GM23338 (cell line): ENCODE measurements around the gene DNAJB6. TPM values are rescaled to one million over a fixed set of nuclear protein-coding genes. Genes with fewer than 3 reads are reported as not detected.

ENCODE experiments used
- ATAC-seq: fragments of 200-7000 bp; cut with Tn5 transposase; 3 replicates; pipeline ENCODE4 v1.9.1; 2020
- DNase-seq: peaks from one replicate; pipeline ENCODE4 v3.0.0-alpha.2; 2015; ENCODE audit warnings: low spot score
- H2AFZ ChIP-seq: fragments of 200-600 bp; sonication (generic); 2 replicates; pipeline ENCODE4 v1.8.0; 2016; ENCODE audit warnings: antibody characterized with exemption, mild to moderate bottlenecking, moderate library complexity
- H3F3A ChIP-seq: fragments of 200-600 bp; sonication (generic); replicated peaks from 2 replicates; pipeline ENCODE4 v1.8.0; 2017; ENCODE audit warnings: antibody characterized with exemption, mixed run types, low read depth
- H3K27ac ChIP-seq: fragments of 200-600 bp; sonication (generic); 2 replicates; pipeline ENCODE4 v1.6.1; 2016; ENCODE audit warnings: low read depth
- H3K27me3 ChIP-seq: fragments of 200-600 bp; sonication (generic); 2 replicates; pipeline ENCODE4 v1.8.0; 2016; ENCODE audit warnings: mild to moderate bottlenecking, mixed run types, moderate library complexity; ENCODE audit not compliant: insufficient read depth
- H3K36me3 ChIP-seq: fragments of 200-600 bp; sonication (generic); 2 replicates; pipeline ENCODE4 v1.8.0; 2016; ENCODE audit warnings: mild to moderate bottlenecking; ENCODE audit not compliant: insufficient read depth
- H3K4me1 ChIP-seq: fragments of 200-600 bp; sonication (generic); 2 replicates; pipeline ENCODE4 v1.8.0; 2016; ENCODE audit warnings: mild to moderate bottlenecking, moderate library complexity; ENCODE audit not compliant: insufficient read depth
- H3K4me2 ChIP-seq: fragments of 200-600 bp; sonication (generic); 2 replicates; pipeline ENCODE4 v1.7.1; 2017; ENCODE audit warnings: mixed run types
- H3K4me3 ChIP-seq: fragments of 200-600 bp; sonication (generic); 2 replicates; pipeline ENCODE4 v1.6.1; 2016; ENCODE audit warnings: mixed run types
- H3K79me2 ChIP-seq: fragments of 200-600 bp; sonication (generic); replicated peaks from 2 replicates; pipeline ENCODE4 v1.8.0; 2017; ENCODE audit warnings: mild to moderate bottlenecking; ENCODE audit not compliant: insufficient read depth
- H3K9me2 ChIP-seq: fragments of 200-600 bp; sonication (generic); 2 replicates; pipeline ENCODE4 v1.8.0; 2017; ENCODE audit not compliant: insufficient read depth
- H4K20me1 ChIP-seq: fragments of 200-600 bp; sonication (generic); replicated peaks from 2 replicates; pipeline ENCODE4 v1.8.0; 2017; ENCODE audit warnings: mild to moderate bottlenecking; ENCODE audit not compliant: insufficient read depth
- H3K27ac Mint-ChIP-seq: 2 replicates; pipeline ENCODE4 v1.8.0; 2020; ENCODE audit warnings: inconsistent platforms, mild to moderate bottlenecking, moderate library complexity, mixed read lengths
- H3K27me3 Mint-ChIP-seq: 3 replicates; pipeline ENCODE4 v1.8.0; 2022; ENCODE audit warnings: low read depth, mild to moderate bottlenecking, moderate library complexity, mixed read lengths, inconsistent platforms; ENCODE audit not compliant: insufficient read depth, poor library complexity
- H3K36me3 Mint-ChIP-seq: 3 replicates; pipeline ENCODE4 v1.8.0; 2021; ENCODE audit warnings: low read depth, mild to moderate bottlenecking, inconsistent platforms, moderate library complexity, mixed read lengths
- H3K4me1 Mint-ChIP-seq: 3 replicates; pipeline ENCODE4 v1.8.0; 2020; ENCODE audit warnings: mild to moderate bottlenecking, inconsistent platforms, mixed read lengths
- H3K4me3 Mint-ChIP-seq: 3 replicates; pipeline ENCODE4 v1.8.0; 2021; ENCODE audit warnings: moderate library complexity, mild to moderate bottlenecking, inconsistent platforms, mixed read lengths
- H3K9me3 Mint-ChIP-seq: 3 replicates; pipeline ENCODE4 v1.8.0; 2020; ENCODE audit warnings: moderate library complexity, mild to moderate bottlenecking, inconsistent platforms, mixed read lengths
- CREB1 ChIP-seq: fragments of 250-450 bp; sonication (Bioruptor Pico); IDR thresholded peaks from 2 replicates; pipeline ENCODE4 v1.5.0; 2020; ENCODE audit warnings: low read depth, mild to moderate bottlenecking, moderate library complexity
- POLR2AphosphoS5 ChIP-seq: IDR thresholded peaks from 2 replicates; pipeline ENCODE4 v1.6.1; 2016; ENCODE audit warnings: antibody characterized with exemption, low read depth
- STAT1 ChIP-seq: IDR thresholded peaks from one replicate; pipeline ENCODE4 v1.6.1; 2016; ENCODE audit warnings: antibody characterized with exemption; ENCODE audit not compliant: unreplicated experiment
- ZNF462 ChIP-seq: fragments of 250-450 bp; sonication (Bioruptor Pico); IDR thresholded peaks from 2 replicates; pipeline ENCODE4 v1.5.0; 2020; ENCODE audit warnings: mild to moderate bottlenecking, moderate library complexity
- polyA plus RNA-seq: library from polyadenylated mRNA; unstranded; fragments of >200 nt; fragmentation: Nextera tagmentation; extraction: Ambion mirVana; gene quantifications from 2 replicates; pipeline ENCODE4 v1.2.1, GENCODE V29; 2016
- total RNA-seq: library from RNA; depleted of rRNA; stranded (reverse); fragments of >200 nt; shearing (Covaris generic); gene quantifications from 2 replicates; pipeline ENCODE4 v1.2.3, GENCODE V29; 2014
- TF ChIP-seq, protein P1 (sequence below): IDR thresholded peaks from one replicate; pipeline ENCODE4 v1.6.1; 2018; ENCODE audit warnings: antibody characterized with exemption; ENCODE audit not compliant: unreplicated experiment
- TF ChIP-seq, protein P2 (sequence below): IDR thresholded peaks from 2 replicates; pipeline ENCODE4 v1.6.1; 2016; ENCODE audit warnings: antibody characterized with exemption
- TF ChIP-seq, protein P3 (sequence below), 2 experiments: fragments of 200-600 bp in 1 of 2; sonication (generic) in 1 of 2; conservative IDR thresholded peaks; 2 replicates each; pipeline versions ENCODE4 v1.5.1 to v1.6.1; 2016 to 2017; ENCODE audit warnings: antibody characterized with exemption in 2 of 2, low read depth in 2 of 2, mild to moderate bottlenecking in 2 of 2, moderate library complexity in 1 of 2

Gene DNAJB6
- total and polyA plus RNA-seq, 2 experiments from 2014 or later, result 308 to 322 TPM

DNA sequence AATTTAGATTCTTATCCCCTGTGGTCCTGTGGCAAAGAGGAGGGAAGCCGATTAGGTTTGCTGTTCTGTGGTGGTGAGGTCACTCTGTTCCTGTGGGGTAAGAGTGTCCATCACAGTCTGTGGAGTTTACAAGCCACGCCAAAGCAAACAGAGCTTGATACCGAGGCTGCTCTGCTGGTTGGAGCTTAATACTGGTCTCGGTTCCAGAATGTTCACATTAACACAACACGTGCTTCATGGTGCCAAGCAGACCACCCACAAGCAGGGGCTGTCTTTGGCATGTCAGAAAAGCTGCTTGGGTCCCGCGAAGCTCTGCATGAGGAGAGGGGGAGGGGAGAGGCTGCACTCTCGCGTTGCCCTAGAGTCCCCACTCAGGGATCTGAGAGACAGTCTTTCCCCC is 47.5 kb downstream of the DNAJB6 start:
- no peak overlapping the region for H3K4me3 ChIP-seq
- peaks cover 80% of the 10 kb centered on the region for H3K36me3 Mint-ChIP-seq
- H2AFZ ChIP-seq, result no peak overlapping the region
- DNase-seq, result no peak
- peaks cover 34% of the 10 kb centered on the region for H3K4me1 ChIP-seq
- TF ChIP-seq ZNF462 (no peak), POLR2AphosphoS5 (no peak)
- peaks cover 9% of the 10 kb centered on the region for H3K27me3 Mint-ChIP-seq
- H3K36me3 ChIP-seq, result peaks cover 59% of the 10 kb centered on the region
- H3K4me1 Mint-ChIP-seq, result peaks cover 50% of the 10 kb centered on the region
- no peak overlapping the region for H3K4me3 Mint-ChIP-seq
- H3K9me3 Mint-ChIP-seq, result peaks cover 2% of the 10 kb centered on the region; the same call in 1 of the 3 replicates
- H3F3A ChIP-seq, result peaks cover 71% of the 10 kb centered on the region
- no peak overlapping the region for H3K4me2 ChIP-seq
- no peaks in the 10 kb centered on the region for H3K27me3 ChIP-seq
- peak overlapping the region; percentile 86 for H3K27ac ChIP-seq
- H4K20me1 ChIP-seq, result peaks cover 52% of the 10 kb centered on the region
- H3K9me2 ChIP-seq, result no peaks in the 10 kb centered on the region
- peaks cover 77% of the 10 kb centered on the region for H3K79me2 ChIP-seq
- H3K27ac Mint-ChIP-seq, result peak overlapping the region; percentile 12; the same call in 1 of the 2 replicates
- ATAC-seq, result peak; percentile 11

DNA sequence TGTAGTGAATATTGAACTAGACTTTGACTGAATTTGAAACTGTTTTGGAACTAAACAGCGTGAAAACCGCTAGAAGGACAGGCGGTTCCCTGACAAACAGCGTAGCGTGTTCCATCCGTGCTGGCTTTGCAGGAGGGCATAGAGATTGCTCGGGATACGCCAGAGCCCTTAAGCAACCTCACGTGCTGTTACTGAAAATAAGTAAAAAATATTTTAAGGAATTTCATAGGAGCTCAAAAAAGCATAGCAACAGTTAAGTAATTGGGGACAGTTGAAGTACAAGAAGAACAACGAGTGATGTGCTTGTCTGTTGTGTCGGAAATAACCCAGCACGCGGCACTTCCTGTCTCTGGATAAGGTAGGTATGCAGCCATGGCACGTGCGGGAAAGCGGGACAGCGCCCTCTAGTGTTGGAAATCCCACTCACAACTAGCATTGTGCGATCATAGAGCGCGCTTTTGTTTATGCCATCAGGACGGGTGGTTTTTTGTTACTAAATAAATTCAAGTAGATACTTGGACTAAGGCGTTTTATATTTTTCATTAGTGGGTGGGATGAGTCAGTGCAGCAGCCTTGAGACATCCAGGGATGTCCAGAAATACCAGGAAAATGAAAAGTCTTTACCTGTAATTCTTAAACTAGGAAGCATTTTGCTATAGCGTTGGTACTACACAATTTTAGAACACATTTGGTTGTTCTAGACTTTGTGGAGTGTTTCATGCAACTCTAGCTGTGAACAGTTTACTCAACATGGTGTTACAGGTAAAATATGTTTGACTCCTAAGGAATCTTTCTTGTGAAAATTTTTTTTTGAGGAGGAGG is 50.4 kb downstream of the DNAJB6 start:
- H3K4me1 ChIP-seq, result peaks cover 24% of the 10 kb centered on the region
- ATAC-seq, result peak; percentile 92
- peak overlapping the region; percentile 78 for H3K27ac ChIP-seq
- no peak overlapping the region for H3K4me2 ChIP-seq
- H2AFZ ChIP-seq, result no peak overlapping the region
- Mint-ChIP-seq H3K27me3 (peaks cover 7% of the 10 kb centered on the region), H3K4me3 (no peak overlapping the region), H3K4me1 (peaks cover 51% of the 10 kb centered on the region), H3K27ac (peak overlapping the region; percentile 80), H3K36me3 (peaks cover 89% of the 10 kb centered on the region), H3K9me3 (peaks cover 2% of the 10 kb centered on the region; the same call in 1 of the 3 replicates)
- peaks cover 77% of the 10 kb centered on the region for H3K79me2 ChIP-seq
- no peaks in the 10 kb centered on the region for H3K27me3 ChIP-seq
- peak; percentile 97 for DNase-seq
- no peak overlapping the region for H3K4me3 ChIP-seq
- peaks cover 44% of the 10 kb centered on the region for H4K20me1 ChIP-seq
- H3F3A ChIP-seq, result peaks cover 66% of the 10 kb centered on the region
- H3K9me2 ChIP-seq, result no peaks in the 10 kb centered on the region
- peaks cover 71% of the 10 kb centered on the region for H3K36me3 ChIP-seq
- TF ChIP-seq, protein P1, sequence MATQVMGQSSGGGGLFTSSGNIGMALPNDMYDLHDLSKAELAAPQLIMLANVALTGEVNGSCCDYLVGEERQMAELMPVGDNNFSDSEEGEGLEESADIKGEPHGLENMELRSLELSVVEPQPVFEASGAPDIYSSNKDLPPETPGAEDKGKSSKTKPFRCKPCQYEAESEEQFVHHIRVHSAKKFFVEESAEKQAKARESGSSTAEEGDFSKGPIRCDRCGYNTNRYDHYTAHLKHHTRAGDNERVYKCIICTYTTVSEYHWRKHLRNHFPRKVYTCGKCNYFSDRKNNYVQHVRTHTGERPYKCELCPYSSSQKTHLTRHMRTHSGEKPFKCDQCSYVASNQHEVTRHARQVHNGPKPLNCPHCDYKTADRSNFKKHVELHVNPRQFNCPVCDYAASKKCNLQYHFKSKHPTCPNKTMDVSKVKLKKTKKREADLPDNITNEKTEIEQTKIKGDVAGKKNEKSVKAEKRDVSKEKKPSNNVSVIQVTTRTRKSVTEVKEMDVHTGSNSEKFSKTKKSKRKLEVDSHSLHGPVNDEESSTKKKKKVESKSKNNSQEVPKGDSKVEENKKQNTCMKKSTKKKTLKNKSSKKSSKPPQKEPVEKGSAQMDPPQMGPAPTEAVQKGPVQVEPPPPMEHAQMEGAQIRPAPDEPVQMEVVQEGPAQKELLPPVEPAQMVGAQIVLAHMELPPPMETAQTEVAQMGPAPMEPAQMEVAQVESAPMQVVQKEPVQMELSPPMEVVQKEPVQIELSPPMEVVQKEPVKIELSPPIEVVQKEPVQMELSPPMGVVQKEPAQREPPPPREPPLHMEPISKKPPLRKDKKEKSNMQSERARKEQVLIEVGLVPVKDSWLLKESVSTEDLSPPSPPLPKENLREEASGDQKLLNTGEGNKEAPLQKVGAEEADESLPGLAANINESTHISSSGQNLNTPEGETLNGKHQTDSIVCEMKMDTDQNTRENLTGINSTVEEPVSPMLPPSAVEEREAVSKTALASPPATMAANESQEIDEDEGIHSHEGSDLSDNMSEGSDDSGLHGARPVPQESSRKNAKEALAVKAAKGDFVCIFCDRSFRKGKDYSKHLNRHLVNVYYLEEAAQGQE, result no peak
- TF ChIP-seq CREB1 (CRISPR knock-in tag) (peak; percentile 45), STAT1 (no peak)
- TF ChIP-seq, protein P2, sequence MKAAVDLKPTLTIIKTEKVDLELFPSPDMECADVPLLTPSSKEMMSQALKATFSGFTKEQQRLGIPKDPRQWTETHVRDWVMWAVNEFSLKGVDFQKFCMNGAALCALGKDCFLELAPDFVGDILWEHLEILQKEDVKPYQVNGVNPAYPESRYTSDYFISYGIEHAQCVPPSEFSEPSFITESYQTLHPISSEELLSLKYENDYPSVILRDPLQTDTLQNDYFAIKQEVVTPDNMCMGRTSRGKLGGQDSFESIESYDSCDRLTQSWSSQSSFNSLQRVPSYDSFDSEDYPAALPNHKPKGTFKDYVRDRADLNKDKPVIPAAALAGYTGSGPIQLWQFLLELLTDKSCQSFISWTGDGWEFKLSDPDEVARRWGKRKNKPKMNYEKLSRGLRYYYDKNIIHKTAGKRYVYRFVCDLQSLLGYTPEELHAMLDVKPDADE, result peak; percentile 63
- TF ChIP-seq, protein P3, sequence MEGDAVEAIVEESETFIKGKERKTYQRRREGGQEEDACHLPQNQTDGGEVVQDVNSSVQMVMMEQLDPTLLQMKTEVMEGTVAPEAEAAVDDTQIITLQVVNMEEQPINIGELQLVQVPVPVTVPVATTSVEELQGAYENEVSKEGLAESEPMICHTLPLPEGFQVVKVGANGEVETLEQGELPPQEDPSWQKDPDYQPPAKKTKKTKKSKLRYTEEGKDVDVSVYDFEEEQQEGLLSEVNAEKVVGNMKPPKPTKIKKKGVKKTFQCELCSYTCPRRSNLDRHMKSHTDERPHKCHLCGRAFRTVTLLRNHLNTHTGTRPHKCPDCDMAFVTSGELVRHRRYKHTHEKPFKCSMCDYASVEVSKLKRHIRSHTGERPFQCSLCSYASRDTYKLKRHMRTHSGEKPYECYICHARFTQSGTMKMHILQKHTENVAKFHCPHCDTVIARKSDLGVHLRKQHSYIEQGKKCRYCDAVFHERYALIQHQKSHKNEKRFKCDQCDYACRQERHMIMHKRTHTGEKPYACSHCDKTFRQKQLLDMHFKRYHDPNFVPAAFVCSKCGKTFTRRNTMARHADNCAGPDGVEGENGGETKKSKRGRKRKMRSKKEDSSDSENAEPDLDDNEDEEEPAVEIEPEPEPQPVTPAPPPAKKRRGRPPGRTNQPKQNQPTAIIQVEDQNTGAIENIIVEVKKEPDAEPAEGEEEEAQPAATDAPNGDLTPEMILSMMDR (conservative IDR thresholded peaks at IDR 0.05; ENCODE audit: low read depth in 2 of 2), result peak; percentile 95 to 96
